Ecto neural progenitor cell (in vitro differentiated cells): Measurements from ENCODE around the gene SMIM45.

ENCODE experiments used
- DNase-seq: peaks from one replicate; pipeline ENCODE4 v3.0.0-alpha.2; 2018; ENCODE audit warnings: low spot score

Gene SMIM45

DNA sequence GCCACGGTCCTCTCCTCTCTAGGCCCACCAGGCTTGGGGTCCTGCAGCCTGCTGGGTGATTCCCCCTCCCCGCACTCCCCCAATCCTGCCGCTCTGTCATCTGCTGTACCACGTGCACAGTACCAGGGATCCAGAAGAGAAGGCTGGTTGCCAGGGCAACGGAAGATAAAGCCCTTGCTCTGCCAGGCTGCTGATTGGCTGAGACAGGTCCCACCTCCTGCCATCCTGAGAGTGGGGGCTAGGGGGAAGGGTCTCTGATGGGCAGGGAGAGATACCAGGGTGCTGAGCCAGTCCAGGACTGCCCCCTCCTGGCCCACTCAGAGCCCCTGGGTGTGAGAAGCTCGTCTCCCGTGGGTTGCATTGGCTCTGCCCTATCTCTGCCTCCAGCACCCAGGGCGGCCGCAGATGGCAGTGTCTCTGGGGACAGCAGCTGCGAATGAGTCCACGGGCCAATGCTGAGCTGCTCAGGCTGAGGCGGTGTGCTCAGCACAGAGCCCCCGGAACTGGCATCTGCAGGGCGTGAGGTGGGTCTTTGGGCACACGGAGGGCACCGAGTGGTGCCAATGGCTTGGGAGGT is at the start of gene SMIM45:
TSS of gene SMIM45 (plus strand) at position 253 of the 577 bp plus-strand sequence.
- peak; percentile 84 for DNase-seq

- no peak for DNase-seq
Observed at GRCh38 chr22:41902932-41903421, 49.0 kb upstream of the SMIM45 start.

DNA sequence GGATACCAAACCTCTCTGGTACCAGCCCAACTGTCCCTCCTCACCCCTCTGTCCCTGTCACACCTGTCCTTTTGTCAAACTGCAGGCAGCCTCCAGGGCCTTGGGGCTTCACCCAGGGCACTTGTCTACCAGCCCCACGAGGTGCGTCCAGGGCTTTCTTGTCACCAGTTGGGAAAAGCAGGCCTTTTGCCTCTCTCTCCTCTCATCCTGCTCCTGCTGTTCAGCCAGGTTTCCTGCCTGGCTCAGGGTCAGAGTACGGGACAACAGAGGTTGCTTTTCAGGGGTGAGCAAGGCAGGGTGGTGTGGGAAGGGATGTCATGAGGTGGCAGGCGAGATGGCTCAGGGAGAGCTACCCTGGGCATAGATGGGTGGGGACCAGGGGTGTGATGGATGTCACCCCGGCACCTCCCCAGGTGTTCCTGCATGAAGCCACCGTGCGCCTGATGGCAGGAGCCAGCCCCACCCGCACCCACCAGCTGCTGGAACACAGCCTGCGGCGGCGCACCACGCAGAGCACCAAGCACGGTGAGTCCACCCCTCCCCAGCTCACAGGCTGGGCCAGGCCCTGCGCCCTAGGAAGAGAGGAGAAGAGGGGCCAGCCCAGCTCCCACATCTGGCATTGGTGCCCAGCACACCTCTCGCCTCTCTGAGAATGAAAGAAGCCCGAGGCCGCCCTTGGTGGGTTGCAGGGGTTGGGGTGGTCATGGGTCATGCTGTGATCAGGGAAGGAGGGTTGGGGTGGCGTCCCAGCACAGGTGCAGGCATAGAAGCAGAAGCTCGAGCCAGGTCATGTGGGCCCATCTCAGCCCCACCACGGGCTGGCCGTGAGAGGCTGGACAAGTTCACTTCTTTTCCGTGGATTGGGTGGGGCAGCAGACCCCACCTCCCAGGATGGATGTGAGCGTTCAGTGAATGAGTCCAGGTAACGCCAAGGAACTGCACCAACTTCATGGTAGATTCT is 47.2 kb upstream of the SMIM45 start:
- no peak for DNase-seq

DNA sequence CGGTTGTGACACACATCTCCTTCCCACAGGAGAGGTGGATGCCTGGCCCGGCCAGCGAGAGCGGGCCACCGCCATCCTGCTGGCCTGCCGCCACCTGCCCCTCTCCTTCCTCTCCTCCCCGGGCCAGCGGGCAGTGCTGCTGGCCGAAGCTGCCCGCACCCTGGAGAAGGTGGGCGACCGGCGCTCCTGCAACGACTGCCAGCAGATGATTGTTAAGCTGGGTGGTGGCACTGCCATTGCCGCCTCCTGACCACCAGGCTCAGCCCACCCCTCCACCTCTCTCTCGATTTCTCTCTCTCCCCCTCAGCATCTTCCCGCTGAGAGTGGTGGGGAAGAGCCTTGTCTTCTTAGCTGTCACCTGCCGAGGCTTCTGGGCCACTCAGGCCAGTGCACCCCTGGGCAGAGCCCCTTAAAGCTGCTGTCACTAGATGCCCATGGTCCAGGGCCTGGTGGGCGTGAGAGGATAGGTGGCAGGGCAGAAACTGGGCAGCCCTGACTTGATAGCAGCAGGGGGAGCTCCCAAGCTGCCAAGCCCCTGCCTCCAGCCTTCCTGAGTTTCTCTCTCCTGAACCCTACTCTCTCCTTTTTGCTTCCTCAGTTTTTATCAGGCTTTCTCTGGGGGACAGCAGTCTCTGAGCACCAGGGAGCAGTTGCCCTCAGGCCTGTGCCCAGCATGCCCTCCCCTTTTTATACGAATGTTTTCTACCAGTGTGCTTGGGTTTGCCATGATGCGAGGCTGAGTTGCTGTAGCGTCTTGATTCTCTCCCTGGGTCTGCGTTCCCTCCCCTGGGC is 46.3 kb upstream of the SMIM45 start:
- no peak for DNase-seq

- no peak for DNase-seq
Observed at GRCh38 chr22:41906822-41907221, 45.1 kb upstream of the SMIM45 start.

- no peak for DNase-seq
Observed at GRCh38 chr22:41907436-41908401, 44.2 kb upstream of the SMIM45 start.

GRCh38 chr22:41908411-41909309 is 43.3 kb upstream of the SMIM45 start:
- peak; percentile 57 for DNase-seq

DNA sequence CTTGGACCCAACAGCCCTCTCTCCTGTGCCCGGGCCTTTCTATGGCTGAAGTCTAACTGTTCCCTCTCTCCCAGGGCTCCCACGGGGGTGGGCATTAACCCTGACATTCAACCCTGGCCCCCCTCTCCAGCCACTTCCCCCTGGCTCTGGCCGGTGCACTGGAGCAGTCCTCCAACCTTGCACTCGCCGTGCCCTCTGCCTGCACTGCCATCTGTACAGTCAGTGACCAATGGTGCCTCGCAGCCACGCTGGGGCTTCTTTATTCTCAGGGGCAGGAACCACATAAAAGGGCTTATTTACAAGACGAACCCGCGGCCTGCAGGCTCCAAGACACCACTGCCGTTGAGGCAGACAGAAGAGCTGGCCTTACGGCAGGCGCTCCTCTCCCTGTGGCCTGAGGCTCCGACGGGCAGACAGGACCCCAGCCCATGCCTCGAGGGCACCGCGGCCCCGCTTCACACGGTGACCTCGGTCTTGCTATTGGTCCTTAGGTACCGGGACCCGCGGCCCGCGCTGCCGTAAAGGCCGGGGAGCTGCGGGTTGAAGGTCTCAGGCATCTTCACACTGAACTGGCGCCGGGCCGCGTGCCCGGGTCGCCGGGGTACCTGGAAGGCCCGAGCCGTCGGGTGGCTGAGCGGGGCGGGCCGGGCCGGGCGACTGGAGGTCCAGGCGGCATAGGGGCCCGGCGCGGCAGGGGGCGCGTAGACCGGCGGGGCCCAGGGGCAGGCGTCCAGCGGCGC is 42.5 kb upstream of the SMIM45 start:
- peak; percentile 71 for DNase-seq

GRCh38 chr22:41910050-41911000 is 41.6 kb upstream of the SMIM45 start:
- DNase-seq: peak; percentile 55

DNA sequence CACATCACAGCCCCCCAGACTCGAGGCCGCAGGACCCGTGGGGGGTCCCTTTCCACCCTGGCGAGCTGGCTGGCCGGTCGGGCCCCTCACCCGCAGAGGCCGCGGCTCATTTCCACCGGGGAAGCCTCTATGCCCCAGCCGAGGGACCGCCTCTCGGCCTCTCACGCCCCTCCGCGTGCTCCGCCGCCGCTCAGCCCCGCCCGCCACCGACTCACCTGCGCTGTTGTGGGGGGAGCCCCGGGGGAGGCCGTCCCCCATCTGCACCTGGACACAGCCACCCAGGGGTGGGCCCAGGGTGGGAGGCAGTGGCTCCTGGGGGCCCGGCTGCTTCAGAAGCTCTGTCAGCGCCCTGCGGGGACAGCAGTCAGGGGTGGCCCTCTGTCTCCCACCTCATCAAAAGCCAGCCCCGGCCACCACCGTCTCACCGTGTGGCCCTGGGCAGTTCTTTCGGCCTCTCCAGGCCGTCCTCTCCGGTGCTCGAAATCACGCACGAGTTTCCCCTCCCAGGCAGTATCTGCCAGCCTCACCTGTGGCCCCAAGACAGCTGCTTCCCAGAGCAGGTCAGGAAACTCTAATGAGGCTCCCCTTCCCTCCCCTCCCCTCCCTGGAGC is 40.8 kb upstream of the SMIM45 start:
- DNase-seq: peak; percentile 55

GRCh38 chr22:41912338-41913039 is 39.5 kb upstream of the SMIM45 start:
- DNase-seq: no peak

GRCh38 chr22:41913040-41913719 is 38.8 kb upstream of the SMIM45 start:
- no peak for DNase-seq

DNA sequence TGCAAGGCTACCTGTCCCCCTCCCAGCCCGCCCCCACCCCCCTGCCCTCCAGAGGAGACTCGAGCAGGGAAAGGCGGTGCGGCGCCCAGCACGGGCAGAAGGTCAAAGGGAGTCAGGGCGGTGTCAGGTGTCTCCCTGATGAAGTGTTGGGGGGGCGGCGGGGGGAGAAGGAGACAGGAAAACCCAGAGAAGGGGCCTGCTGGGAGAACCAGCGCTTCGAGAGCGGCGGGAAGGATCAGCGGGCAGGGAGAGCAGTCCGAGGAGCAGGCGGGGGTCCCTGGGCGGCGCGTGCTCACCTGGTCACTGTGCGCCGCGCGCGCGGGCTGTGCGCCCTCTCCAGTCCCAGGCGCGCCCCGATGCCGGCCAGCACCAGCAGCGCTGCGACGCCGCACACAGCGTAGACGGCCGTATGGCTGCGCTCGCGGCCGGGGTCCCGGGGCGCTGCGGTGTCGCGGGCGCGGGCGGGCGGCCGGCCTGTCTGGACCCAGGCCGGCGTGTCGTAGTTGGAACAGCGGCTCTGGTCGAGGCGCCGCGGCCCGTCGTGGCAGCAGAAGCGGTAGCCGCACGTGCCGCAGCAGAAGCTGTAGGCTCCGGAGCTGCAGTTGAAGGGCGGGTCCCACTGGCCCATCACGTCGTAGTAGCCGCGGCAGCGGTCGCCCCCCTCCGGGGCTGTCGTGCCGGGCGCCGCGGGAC is 38.0 kb upstream of the SMIM45 start:
- peak; percentile 60 for DNase-seq

DNA sequence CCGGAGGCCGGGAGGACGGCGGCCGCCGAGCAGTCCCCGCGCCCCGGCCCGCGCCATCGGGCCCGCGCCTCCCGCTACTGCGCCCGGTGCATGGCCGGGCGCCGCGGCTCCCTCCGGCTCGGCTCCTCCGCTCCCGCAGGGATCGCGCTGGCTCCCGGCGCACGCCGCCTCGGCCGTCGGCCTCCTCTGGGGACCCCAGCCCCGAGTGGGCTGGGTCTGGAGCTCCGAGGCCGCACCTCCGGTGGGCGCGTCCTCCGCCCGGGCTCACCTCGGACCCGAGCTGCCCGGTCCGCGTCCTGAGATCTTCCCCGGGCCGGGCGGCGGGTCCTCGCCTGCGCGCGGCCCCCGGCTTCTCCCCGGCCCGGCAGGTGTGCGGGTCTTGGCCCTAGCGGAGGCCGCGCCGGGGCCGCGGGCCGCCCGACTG is 37.3 kb upstream of the SMIM45 start:
- DNase-seq: no peak

DNA sequence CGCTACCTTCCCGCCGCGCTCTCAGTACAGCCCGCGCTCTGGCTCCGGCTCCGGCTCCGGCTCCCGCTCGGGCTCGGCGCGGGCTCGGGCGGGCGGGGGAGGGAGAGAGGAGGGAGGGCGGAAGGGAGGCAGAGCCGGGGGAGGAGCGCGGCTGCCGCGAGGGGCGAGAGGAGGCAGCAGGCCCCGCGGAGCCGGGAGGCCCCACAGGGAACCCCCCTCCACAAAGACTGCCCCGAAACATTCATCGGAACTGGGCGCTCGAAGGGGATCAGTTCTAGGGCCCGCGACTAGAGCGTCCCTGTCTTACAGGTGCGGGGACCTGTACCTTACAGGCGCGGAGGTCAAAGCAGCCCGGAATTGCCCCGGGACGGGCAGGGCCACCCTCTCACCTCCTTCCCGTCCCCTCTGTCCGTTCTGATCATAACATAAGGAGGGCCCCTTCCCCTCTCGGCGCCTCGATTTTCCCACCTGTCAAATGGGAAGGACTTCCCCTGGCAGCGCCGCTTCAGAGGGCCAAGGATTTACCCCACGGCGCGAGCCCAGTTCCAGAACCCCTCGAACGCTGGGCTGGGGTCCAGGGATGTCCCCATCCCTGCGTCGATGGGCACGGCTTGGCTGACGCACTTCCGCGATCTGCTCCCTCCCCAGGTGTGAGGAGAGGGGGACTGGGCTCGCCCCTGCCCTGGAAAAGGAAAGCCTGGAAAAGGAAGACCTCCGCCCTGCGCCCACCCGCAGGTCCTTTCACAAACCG is 36.7 kb upstream of the SMIM45 start, which contains the start of gene SHISA8:
TSS of gene SHISA8 (minus strand) at position 40 of the 751 bp plus-strand sequence. CDS start 407 bp downstream, outside the sequence.
- peak; percentile 67 for DNase-seq
